ENCODE data around the gene MED10. TPM values are rescaled to one million over a fixed set of nuclear protein-coding genes. Genes with fewer than 3 reads are reported as not detected.
"Not testable (repeated sequence)": the region's sequence is repeated elsewhere in the genome, so short reads cannot be mapped to it uniquely, and the experiment has no call there.

The MED10 gene
- total RNA-seq, 1 experiment from 2014 or later = 15.1 TPM

GRCh38 chr5:6373081-6373846, 5.1 kb downstream of the MED10 start:
- no peak for DNase-seq (ENCODE audit: low read depth)

DNA sequence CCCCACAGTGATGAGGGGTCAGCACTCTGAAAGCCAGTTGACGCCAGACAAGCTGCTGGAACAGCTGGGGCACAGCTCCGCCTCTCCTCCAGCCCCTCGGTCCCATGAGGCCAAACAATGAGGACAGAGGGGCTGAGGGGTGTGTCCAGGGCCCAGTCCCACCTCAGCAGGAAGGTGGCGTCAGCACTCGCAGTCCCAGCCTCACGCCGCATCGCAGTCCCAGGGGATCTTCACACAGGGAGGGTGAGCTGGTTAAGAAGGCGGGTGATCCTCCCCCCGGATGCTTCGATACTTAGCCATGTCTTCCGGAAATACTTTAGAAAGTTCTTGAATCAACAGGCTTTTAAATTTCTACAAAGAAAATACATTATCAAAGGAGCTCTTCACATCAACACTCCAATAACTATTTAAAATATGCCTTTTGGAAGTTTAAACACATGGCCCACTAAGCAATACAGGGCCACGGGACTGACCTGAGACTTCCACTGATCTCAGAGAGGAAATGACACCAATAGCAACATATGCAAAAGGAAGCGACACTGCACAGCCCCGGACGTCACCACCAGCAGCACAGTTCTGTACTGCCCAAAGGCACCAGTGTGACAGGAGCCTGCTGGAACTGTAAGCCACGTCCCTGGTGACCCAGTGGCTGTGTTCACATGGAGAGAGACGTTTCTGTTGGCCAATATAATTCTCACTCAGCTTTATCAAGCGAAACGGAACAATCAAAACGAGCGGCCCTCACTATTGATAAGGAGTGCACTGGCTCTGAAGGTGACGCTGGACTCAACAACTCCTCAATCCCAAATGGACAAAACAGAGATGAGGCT, 5.9 kb downstream of the MED10 start:
- DNase-seq (ENCODE audit: low read depth) = no peak

- no peak for DNase-seq (ENCODE audit: low read depth)
Measured at GRCh38 chr5:6371079-6371810, 7.1 kb downstream of the MED10 start.

DNA sequence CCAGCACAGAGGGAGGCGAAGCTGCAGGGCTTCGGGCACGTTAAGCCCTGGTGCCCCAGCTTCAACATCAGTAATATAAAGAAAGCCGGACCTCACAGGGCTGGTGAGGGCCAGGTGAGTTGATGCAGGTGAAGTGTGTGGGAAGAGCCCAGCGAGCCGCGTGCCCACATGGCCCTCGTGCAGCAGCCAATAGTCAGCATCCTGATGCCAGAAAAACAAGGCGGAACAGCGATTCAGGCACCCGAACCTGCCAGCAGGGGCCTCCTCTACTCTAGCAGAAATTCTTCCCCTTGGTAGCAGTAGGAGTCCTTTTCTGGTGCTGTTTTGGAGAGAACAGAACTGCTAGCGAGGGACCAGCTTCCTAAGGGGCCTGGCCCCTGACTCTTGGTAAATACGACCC, 7.8 kb downstream of the MED10 start:
- DNase-seq (ENCODE audit: low read depth) = no peak

DNA sequence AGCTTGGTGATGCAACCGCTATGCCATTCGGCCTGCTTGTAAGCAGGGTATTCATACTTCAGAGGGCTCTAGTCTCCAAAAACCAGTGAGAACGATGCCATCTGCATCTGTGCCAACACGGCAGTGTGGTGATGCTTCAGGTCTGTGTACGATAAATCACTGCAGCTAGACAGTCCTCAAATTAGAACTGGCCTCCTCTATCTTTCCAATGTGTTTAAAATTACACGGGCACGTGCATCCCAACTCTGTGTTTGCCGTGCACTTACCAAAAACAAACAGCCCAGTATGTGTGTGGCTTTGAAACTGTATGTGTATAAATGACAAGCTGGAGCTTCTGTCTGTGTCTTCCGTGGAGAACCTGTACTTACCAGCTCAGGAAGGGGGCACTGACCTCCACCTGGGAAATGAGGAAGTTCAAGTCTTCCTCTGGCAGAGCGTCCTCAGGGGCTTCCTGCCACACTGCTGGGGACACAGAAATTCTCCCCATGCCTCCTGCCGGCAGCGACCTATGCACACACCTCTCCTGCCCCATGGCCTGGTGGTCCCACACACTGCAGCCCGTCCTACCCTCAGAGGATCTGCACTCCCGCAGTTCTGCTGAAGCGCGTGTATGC, 12.3 kb downstream of the MED10 start:
- DNase-seq (ENCODE audit: low read depth) = no peak

DNA sequence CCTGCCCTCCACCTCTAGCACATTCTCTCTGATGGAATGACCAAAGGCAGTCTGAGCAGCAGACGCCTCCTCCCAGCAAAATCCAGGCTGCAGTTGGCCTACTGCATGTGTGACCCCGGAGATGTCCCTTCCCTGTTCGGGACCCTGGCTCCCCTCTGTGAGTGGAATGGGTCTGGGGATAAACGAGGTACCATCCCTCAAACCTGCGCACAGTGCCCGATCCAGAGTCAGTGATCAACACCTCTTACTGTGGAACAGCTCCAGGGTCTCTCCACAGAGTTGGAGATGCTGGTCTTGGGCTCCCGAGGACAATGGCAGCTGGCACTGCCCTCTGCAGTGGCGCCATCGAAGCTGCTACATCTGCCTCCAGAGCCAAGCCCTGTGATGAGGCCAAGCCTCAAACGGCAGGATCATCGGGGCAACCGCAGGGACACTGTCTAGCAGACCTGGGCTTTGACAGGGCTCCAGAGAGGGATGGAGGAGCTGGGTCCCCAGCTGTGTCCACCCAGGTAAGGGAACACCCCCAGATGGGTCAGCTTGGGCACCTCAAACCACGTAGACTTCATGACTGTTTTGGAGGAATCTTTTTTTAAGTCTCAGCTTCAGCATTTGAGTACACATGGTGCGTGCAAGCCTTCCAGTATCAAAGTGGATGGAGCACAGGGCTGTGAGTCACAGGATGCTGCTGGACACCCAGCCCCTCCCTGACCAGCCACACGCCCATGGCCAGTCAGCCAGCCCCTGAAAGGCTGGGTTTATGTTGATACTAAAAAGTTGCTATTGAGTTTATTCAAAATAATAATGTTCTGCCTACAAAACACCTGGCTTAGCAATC, 13.0 kb downstream of the MED10 start:
- peak; percentile 36 for DNase-seq (ENCODE audit: low read depth)

DNA sequence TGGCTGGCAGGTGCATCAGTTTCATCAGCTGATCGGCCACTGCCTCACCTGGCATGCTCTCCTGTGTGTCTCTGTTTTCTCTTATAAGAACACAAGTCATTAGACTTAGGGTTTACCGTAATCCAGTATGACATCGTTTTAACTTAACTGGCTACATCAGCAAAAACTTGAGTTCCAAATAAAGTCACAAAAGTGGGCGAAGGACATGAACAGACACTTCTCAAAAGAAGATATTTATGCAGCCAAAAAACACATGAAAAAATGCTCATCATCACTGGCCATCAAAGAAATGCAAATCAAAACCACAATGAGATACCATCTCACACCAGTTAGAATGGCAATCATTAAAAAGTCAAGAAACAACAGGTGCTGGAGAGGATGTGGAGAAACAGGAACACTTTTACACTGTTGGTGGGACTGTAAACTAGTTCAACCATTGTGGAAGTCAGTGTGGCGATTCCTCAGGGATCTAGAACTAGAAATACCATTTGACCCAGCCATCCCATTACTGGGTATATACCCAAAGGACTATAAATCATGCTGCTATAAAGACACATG, 14.8 kb downstream of the MED10 start:
- DNase-seq (ENCODE audit: low read depth) = not testable (repeated sequence)

- no peak for DNase-seq (ENCODE audit: low read depth)
Measured at GRCh38 chr5:6362846-6363245, 15.5 kb downstream of the MED10 start.

DNA sequence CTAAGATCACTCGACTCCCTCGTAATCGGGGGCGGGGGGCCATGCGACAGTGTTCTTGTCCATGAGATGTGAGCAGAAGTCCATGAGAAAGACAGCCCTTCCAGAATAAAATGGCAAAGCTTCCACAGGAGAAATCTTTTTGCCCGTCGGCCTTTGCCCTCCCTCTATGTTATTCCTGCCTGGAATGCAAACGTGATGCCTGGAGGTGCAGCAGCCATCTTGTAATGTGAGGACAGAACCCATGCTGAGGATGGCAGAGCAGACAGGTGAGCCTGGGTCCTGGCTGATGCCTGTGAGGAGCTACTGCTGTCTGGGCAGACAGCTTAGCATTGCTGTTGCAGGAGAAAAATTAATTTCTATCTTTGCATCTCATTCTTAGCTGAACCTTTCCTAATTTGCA, 17.2 kb downstream of the MED10 start:
- DNase-seq (ENCODE audit: low read depth) = no peak

- DNase-seq (ENCODE audit: low read depth) = no peak
Measured at GRCh38 chr5:6360323-6361072, 17.8 kb downstream of the MED10 start.

DNA sequence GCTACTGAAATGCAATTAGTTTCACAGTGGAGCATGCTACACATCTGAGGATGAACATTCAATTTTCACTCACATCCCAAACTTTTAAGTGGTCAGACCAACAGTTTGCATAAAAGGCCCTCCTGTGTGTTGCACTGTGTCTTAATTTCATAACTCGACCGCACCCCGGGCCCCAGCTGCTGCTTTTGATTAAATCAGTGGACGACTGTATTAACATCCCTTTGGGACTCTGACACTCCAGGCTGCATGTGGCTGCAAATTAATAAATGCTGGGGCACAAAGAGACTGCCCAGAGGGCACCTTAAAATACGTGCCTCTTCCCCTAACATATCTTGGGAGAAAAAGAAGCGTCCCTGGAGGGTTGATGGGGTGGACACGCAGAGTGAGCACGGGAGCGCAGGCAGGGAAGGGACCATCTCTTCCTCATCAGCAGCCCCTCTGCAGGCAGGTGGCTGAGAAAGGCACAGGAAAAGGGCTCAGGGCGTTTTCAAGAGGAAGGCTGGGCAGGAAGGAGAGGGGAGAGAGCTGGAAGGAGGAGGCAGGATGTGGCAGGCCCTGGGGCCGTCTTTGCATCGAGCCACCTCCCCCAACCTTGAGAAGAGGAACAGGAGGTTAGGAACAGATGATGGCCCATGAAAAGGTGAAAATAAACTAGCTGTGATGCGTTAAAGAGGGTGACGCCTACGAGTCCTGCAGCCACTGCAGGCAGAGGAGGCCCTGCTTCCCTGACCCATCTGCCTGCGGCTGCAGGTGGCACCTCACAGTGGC, 18.6 kb downstream of the MED10 start:
- no peak for DNase-seq (ENCODE audit: low read depth)

GRCh38 chr5:6358434-6358820, 19.9 kb downstream of the MED10 start:
- DNase-seq (ENCODE audit: low read depth) = no peak

GRCh38 chr5:6357817-6358433, 20.4 kb downstream of the MED10 start:
- not testable (repeated sequence) for DNase-seq (ENCODE audit: low read depth)

GRCh38 chr5:6356578-6357164, 21.7 kb downstream of the MED10 start:
- no peak for DNase-seq (ENCODE audit: low read depth)

DNA sequence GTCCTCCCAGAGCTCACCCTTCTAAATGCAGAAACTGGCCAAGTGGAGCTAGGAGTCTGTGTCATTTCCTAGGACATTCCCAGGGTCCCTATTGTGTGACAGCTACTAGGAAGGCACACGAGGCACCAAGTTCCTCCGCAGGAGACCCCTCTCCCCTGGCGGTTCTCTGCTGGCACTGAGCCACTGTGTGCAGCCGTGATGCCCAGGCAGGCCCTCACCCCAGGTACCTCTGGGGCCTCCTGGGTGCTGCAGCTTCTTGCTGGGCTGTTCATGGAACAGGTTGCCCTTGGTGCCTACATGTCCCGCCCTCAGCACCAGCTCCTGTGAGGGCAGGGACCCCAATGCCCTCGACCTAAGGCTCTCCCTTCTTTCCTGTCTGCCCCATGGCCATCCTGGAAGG, 23.1 kb downstream of the MED10 start:
- DNase-seq (ENCODE audit: low read depth) = no peak

DNA sequence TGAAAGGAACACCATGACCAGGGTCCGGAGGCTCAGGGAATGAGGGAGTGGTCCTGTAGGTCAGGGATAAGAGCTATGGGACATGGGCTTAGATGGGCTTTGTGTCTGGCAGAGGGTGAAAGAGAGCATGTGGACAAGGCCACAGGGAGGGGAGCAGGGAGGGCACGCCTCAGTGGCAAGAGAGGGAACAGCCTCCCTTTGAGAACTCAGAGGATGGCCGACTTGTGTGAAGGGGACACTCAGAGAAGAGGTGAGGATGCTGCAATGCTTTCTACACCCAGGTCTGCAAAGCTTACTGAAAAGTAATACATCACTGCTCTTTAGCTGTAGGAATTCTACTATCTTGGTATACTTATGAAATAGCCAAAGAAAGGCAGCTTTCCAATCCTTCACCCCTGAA, 23.5 kb downstream of the MED10 start:
- DNase-seq (ENCODE audit: low read depth) = no peak

DNA sequence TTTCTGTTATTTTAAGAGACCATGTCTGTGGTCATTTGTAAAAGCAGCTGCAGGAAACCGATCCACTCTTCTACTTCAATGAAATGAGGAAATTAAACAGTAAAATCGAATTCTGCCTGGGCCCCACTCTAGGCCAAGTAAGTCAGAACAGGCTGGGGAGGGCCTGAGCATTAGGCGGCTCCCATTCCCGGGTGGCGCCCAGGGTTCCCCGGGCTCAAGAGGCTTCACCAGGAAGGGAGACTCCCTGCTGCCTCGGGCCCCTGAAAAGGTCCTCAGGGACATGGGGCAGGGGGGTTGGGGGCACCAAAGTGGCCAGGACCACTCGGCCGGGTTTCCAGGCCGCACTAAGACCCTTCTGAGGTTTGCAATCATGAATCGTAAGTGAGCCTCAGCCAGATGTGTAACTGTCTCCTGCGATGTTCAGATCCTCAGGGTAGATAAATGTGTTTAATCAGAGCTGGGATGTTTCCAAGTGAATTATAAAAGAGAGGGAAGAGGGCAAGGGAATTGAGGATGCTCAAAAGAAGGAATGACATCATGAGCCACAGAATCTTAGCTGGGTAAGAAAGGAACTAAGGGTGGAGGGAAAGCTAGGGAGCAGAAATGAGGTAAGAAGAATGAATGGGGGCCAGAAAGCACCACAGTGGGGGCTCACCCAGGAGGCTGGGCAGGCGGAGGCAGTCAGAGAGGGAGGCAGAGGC, 24.6 kb downstream of the MED10 start:
- no peak for DNase-seq (ENCODE audit: low read depth)

All from Daoy (cell line).